Neuronal stem cell (in vitro differentiated cells): Measurements from ENCODE around the gene PDE4B.

Experiments used
- DNase-seq: peaks from one replicate; pipeline ENCODE4 v3.0.0-alpha.2; 2013; ENCODE audit warnings: low spot score
- H2AFZ ChIP-seq: one replicate; pipeline ENCODE4 v1.6.1; 2013; ENCODE audit warnings: mild to moderate bottlenecking, low read length, inconsistent platforms
- H2AK5ac ChIP-seq: 2 replicates; pipeline ENCODE4 v1.6.1; 2013; ENCODE audit warnings: low read depth, mild to moderate bottlenecking, inconsistent platforms, low read length, moderate library complexity, mixed read lengths
- H2BK120ac ChIP-seq: 2 replicates; pipeline ENCODE4 v1.6.1; 2013; ENCODE audit warnings: low read depth, mild to moderate bottlenecking, inconsistent platforms, low read length, moderate library complexity, mixed read lengths
- H2BK12ac ChIP-seq: one replicate; pipeline ENCODE4 v1.6.1; 2013; ENCODE audit warnings: low read length, inconsistent platforms
- H2BK15ac ChIP-seq: 2 replicates; pipeline ENCODE4 v1.6.1; 2013; ENCODE audit warnings: mild to moderate bottlenecking, low read length, inconsistent platforms, mixed read lengths
- H2BK5ac ChIP-seq: one replicate; pipeline ENCODE4 v1.6.1; 2013; ENCODE audit warnings: inconsistent platforms, mild to moderate bottlenecking, low read length, moderate library complexity
- H3K14ac ChIP-seq: one replicate; pipeline ENCODE4 v1.6.1; 2013; ENCODE audit warnings: low read length, inconsistent platforms
- H3K18ac ChIP-seq: 2 replicates; pipeline ENCODE4 v1.6.1; 2013; ENCODE audit warnings: low read length, inconsistent platforms
- H3K23ac ChIP-seq: 2 replicates; pipeline ENCODE4 v1.6.1; 2013; ENCODE audit warnings: low read depth, mild to moderate bottlenecking, mixed read lengths, low read length, inconsistent platforms; ENCODE audit not compliant: poor library complexity
- H3K27ac ChIP-seq: replicated peaks from 3 replicates; pipeline ENCODE4 v1.5.1; 2013; ENCODE audit warnings: low read length, inconsistent platforms
- H3K27me3 ChIP-seq, 3 experiments: 2 replicates each; pipeline ENCODE4 v1.6.1; 2013; ENCODE audit warnings: low read length in 3 of 3, mild to moderate bottlenecking in 2 of 3, inconsistent platforms in 1 of 3, low read depth in 1 of 3, mixed read lengths in 1 of 3, moderate library complexity in 1 of 3; ENCODE audit not compliant: control insufficient read depth in 3 of 3, insufficient read depth in 3 of 3
- H3K36me3 ChIP-seq, 2 donors: replicated peaks in 1 of 2; 2 replicates each; pipeline ENCODE4 v1.6.1; 2013; ENCODE audit warnings: low read length in 2 of 2; ENCODE audit not compliant: control insufficient read depth in 2 of 2, insufficient read depth in 2 of 2
- H3K4ac ChIP-seq: 2 replicates; pipeline ENCODE4 v1.6.1; 2013; ENCODE audit warnings: inconsistent platforms, mild to moderate bottlenecking, low read length, moderate library complexity
- H3K4me1 ChIP-seq, 2 donors: 1 replicate in 1 of 2; 2 replicates in 1 of 2; pipeline ENCODE4 v1.6.1; 2013; ENCODE audit warnings: low read length in 2 of 2, low read depth in 1 of 2; ENCODE audit not compliant: control insufficient read depth in 2 of 2, insufficient read depth in 1 of 2
- H3K4me2 ChIP-seq: one replicate; pipeline ENCODE4 v1.6.1; 2013; ENCODE audit warnings: mild to moderate bottlenecking, low read length, inconsistent platforms; ENCODE audit not compliant: insufficient read depth, poor library complexity, severe bottlenecking
- H3K4me3 ChIP-seq, 2 donors: 2 replicates each; pipeline ENCODE4 v1.5.1; 2013; ENCODE audit warnings: low read length in 2 of 2, mild to moderate bottlenecking in 2 of 2, inconsistent platforms in 1 of 2, moderate library complexity in 1 of 2
- H3K79me1 ChIP-seq: one replicate; pipeline ENCODE4 v1.6.1; 2013; ENCODE audit warnings: low read depth, mild to moderate bottlenecking, inconsistent platforms, low read length, moderate library complexity
- H3K9ac ChIP-seq: one replicate; pipeline ENCODE4 v1.6.1; 2013; ENCODE audit warnings: mild to moderate bottlenecking, low read depth, low read length, inconsistent platforms; ENCODE audit not compliant: poor library complexity
- H3K9me3 ChIP-seq, 2 donors: replicated peaks in 1 of 2; 2 replicates each; pipeline versions ENCODE3 to v1.6.1; 2013; ENCODE audit warnings: low read length in 2 of 2, mild to moderate bottlenecking in 2 of 2, inconsistent platforms in 1 of 2, low read depth in 1 of 2, mixed read lengths in 1 of 2, moderate library complexity in 1 of 2; ENCODE audit not compliant: control insufficient read depth in 2 of 2, insufficient read depth in 1 of 2
- H4K8ac ChIP-seq: one replicate; pipeline ENCODE4 v1.6.1; 2013; ENCODE audit warnings: low read depth, mild to moderate bottlenecking, inconsistent platforms, low read length, moderate library complexity
- H4K91ac ChIP-seq: one replicate; pipeline ENCODE4 v1.6.1; 2013; ENCODE audit warnings: low read length, low read depth, mild to moderate bottlenecking, inconsistent platforms; ENCODE audit not compliant: poor library complexity
- WGBS, 2 donors: extraction: QIAGEN DNeasy Blood & Tissue Kit; methylation state at CpG; one replicate each; pipeline ENCODE4 v1.1.7; 2013; ENCODE audit warnings: missing lambda C conversion rate in 2 of 2, mixed read lengths in 1 of 2; ENCODE audit not compliant: insufficient read length in 2 of 2, insufficient replicate concordance in 1 of 2; ENCODE audit errors: extremely low coverage in 2 of 2; 5-methylcytosine and 5-hydroxymethylcytosine counted together

The PDE4B gene

GRCh38 chr1:66210635-66211244 is 418.0 kb downstream of the PDE4B start:
- WGBS, 2 donors, result no CpG with 5 or more reads among the region's 4 CpGs
- Histone ChIP-seq H2AFZ (no peak overlapping the region), H2BK120ac (no peak overlapping the region), H3K4me1 (no peaks in the 10 kb centered on the region), H2AK5ac (no peak overlapping the region), H2BK12ac (no peak overlapping the region), H3K4me3 (no peak overlapping the region), H3K4ac (no peak overlapping the region), H3K23ac (no peak overlapping the region), H3K14ac (no peak overlapping the region), H2BK15ac (no peak overlapping the region), H2BK5ac (no peak overlapping the region), H3K9me3 (peaks cover 1 to 2% of the 10 kb centered on the region in 2 donors), H3K18ac (no peak overlapping the region), H3K9ac (no peak overlapping the region), H4K8ac (no peak overlapping the region), H3K4me2 (no peak overlapping the region), H4K91ac (no peak overlapping the region), H3K27ac (no peak overlapping the region), H3K79me1 (no peaks in the 10 kb centered on the region), H3K36me3 (no peaks in the 10 kb centered on the region), H3K27me3 (no peaks in the 10 kb centered on the region)
- no peak for DNase-seq

GRCh38 chr1:66211521-66211920 is 418.8 kb downstream of the PDE4B start:
- no peak overlapping the region for H4K8ac ChIP-seq
- no peak overlapping the region for H3K23ac ChIP-seq
- H2BK12ac ChIP-seq, result no peak overlapping the region
- no peak overlapping the region for H3K27ac ChIP-seq
- no peak overlapping the region for H2BK15ac ChIP-seq
- no peaks in the 10 kb centered on the region for H3K36me3 ChIP-seq
- no peak overlapping the region for H3K14ac ChIP-seq
- H3K4me2 ChIP-seq, result no peak overlapping the region
- no peaks in the 10 kb centered on the region for H3K4me1 ChIP-seq
- no peak overlapping the region for H2BK120ac ChIP-seq
- H4K91ac ChIP-seq, result no peak overlapping the region
- H3K9me3 ChIP-seq, result no peaks in the 10 kb centered on the region
- H3K4ac ChIP-seq, result no peak overlapping the region
- WGBS, 2 donors, result no CpG with 5 or more reads among the region's 5 CpGs
- no peak overlapping the region for H3K18ac ChIP-seq
- H3K27me3 ChIP-seq, result no peaks in the 10 kb centered on the region
- H3K9ac ChIP-seq, result no peak overlapping the region
- no peak overlapping the region for H2BK5ac ChIP-seq
- H2AK5ac ChIP-seq, result no peak overlapping the region
- no peak overlapping the region for H3K4me3 ChIP-seq
- H2AFZ ChIP-seq, result no peak overlapping the region
- H3K79me1 ChIP-seq, result no peaks in the 10 kb centered on the region
- no peak for DNase-seq

GRCh38 chr1:66213491-66213890 is 420.8 kb downstream of the PDE4B start:
- no peak overlapping the region for H4K8ac ChIP-seq
- no peak overlapping the region for H3K23ac ChIP-seq
- H2BK5ac ChIP-seq, result no peak overlapping the region
- no peak overlapping the region for H2BK15ac ChIP-seq
- H2AK5ac ChIP-seq, result no peak overlapping the region
- H3K14ac ChIP-seq, result no peak overlapping the region
- no peak for DNase-seq
- no peaks in the 10 kb centered on the region for H3K9me3 ChIP-seq
- no peak overlapping the region for H3K9ac ChIP-seq
- H4K91ac ChIP-seq, result no peak overlapping the region
- H2BK12ac ChIP-seq, result no peak overlapping the region
- H3K27me3 ChIP-seq, result no peaks in the 10 kb centered on the region
- no peaks in the 10 kb centered on the region for H3K79me1 ChIP-seq
- H3K36me3 ChIP-seq, result no peaks in the 10 kb centered on the region
- no peak overlapping the region for H2AFZ ChIP-seq
- no peak overlapping the region for H3K4me3 ChIP-seq
- no peak overlapping the region for H2BK120ac ChIP-seq
- no CpG with 5 or more reads among the region's 2 CpGs for WGBS, 2 donors
- H3K4ac ChIP-seq, result no peak overlapping the region
- H3K4me1 ChIP-seq, result peaks cover 0 to 3% of the 10 kb centered on the region in 2 donors
- H3K27ac ChIP-seq, result no peak overlapping the region
- H3K18ac ChIP-seq, result no peak overlapping the region
- no peak overlapping the region for H3K4me2 ChIP-seq

- Histone ChIP-seq H2AFZ (no peak overlapping the region), H3K23ac (no peak overlapping the region), H2BK5ac (no peak overlapping the region)
Measured at GRCh38 chr1:66214901-66215300, 422.2 kb downstream of the PDE4B start.

More at GRCh38 chr1:66214901-66215300, 422.2 kb downstream of the PDE4B start:
- Histone ChIP-seq H2AK5ac (no peak overlapping the region), H3K9me3 (no peaks in the 10 kb centered on the region), H3K79me1 (no peaks in the 10 kb centered on the region), H4K91ac (no peak overlapping the region), H3K18ac (no peak overlapping the region), H3K4me1 (peaks cover 0 to 3% of the 10 kb centered on the region in 2 donors), H2BK15ac (no peak overlapping the region), H3K4ac (no peak overlapping the region), H2BK120ac (no peak overlapping the region), H3K14ac (no peak overlapping the region), H3K9ac (no peak overlapping the region), H2BK12ac (no peak overlapping the region), H3K27ac (no peak overlapping the region), H3K4me2 (no peak overlapping the region), H3K36me3 (no peaks in the 10 kb centered on the region), H3K27me3 (no peaks in the 10 kb centered on the region), H3K4me3 (no peak overlapping the region), H4K8ac (no peak overlapping the region)
- no peak for DNase-seq
